Tibial artery (tissue), 4 donors: Measurements from ENCODE around the gene GIPC2.
"Not testable (repeated sequence)": the region's sequence is repeated elsewhere in the genome, so short reads cannot be mapped to it uniquely, and the experiment has no call there.

ENCODE experiments used
- DNase-seq, 2 donors: peaks; one replicate each; pipeline ENCODE4 v3.0.0-alpha.2; 2019
- H3K27ac ChIP-seq, 2 donors: fragments of 200-600 bp; sonication (generic) in 1 of 2; 1 replicate in 1 of 2; 2 replicates in 1 of 2; pipeline ENCODE4 v1.5.1; 2018 to 2019; ENCODE audit warnings: mild to moderate bottlenecking in 1 of 2
- H3K27me3 ChIP-seq, 2 donors: fragments of 200-600 bp; sonication (generic) in 1 of 2; one replicate each; pipeline versions ENCODE4 v1.5.1 to v1.6.0; 2016 to 2019
- H3K36me3 ChIP-seq, 3 donors: fragments of 200-600 bp; sonication (generic) in 2 of 3; one replicate each; pipeline ENCODE4 v1.5.1; 2016 to 2019; ENCODE audit warnings: mild to moderate bottlenecking in 2 of 3
- H3K4me1 ChIP-seq, 4 donors: fragments of 200-600 bp; sonication (generic) in 2 of 4; 1 replicate in 3 of 4; 2 replicates in 1 of 4; pipeline ENCODE4 v1.5.1; 2016 to 2019
- H3K4me3 ChIP-seq, 2 donors: fragments of 200-600 bp; sonication (generic) in 1 of 2; 1 replicate in 1 of 2; 2 replicates in 1 of 2; pipeline ENCODE4 v1.5.1; 2018 to 2019; ENCODE audit warnings: mild to moderate bottlenecking in 2 of 2
- H3K9me3 ChIP-seq, 3 donors: fragments of 200-600 bp; sonication (generic) in 1 of 3; one replicate each; pipeline ENCODE4 v1.5.1; 2016 to 2019
- CTCF ChIP-seq, 2 experiments: fragments of 200-600 bp in 1 of 2; fragments of 450-650 bp in 1 of 2; IDR thresholded peaks; one replicate each; pipeline ENCODE4 v1.5.1; 2017 to 2019; ENCODE audit warnings: antibody characterized with exemption in 2 of 2, mild to moderate bottlenecking in 1 of 2, moderate library complexity in 1 of 2
- intact Hi-C: fragments of 100-400 bp; cut with DNase I; formaldehyde crosslinking; loops from one replicate; pipeline ENCODE4 v1.15.0; 2023; ENCODE audit warnings: low total_unique reads

The GIPC2 gene

DNA sequence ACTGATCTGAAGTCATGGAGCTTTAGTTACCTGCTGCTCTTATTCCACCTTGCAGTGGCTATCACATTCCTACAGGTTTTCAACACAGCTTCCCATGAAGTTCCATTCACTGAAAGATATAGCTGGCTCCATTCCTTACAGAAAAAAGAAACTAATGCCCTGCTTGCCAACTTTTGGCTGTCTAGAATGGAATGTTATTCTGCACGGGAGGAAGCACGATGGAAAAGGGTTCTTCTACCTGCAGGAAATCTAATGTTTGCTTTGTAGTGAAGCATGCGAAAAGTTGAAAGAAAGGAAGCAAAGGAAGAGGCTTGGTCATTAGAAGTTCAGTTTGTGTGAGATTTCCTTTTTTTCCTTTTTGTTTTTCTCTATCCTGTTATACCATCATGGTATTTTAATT, 32.6 kb downstream of the GIPC2 start:
- Histone ChIP-seq H3K4me1 (peaks cover 0 to 31% (median 7%) of the 10 kb centered on the region in 4 donors), H3K27ac (peak overlapping the region in 1 of 2 donors; percentile 37), H3K27me3 (no peaks in the 10 kb centered on the region), H3K4me3 (no peak overlapping the region), H3K9me3 (no peaks in the 10 kb centered on the region), H3K36me3 (no peaks in the 10 kb centered on the region)
- intact Hi-C loops = no loop called here
- no peak for TF ChIP-seq CTCF (IDR thresholded peaks at IDR 0.05)
- no peak for DNase-seq

DNA sequence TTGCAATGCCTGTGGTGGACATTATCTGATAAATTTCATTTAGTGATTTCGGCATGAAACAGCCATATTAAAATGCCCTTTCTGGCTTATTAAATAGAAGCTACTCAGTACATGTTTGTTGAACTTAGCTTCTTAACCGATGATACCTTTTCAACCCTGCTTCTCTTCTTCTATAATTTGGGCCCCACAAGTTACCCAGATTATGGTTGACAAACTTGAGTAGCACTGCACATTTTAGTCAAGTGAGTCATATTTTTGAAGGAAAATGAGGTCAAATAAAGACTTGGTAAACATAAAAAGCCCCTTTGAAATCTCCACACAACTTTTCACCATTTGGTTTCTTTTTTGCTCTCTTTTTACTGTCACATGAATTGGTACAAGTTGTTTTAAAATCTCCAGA, 33.8 kb downstream of the GIPC2 start:
- Histone ChIP-seq H3K4me3 (no peak overlapping the region), H3K36me3 (no peaks in the 10 kb centered on the region), H3K27ac (peak overlapping the region in 1 of 2 donors; percentile 37), H3K9me3 (no peaks in the 10 kb centered on the region), H3K4me1 (peaks cover 0 to 31% (median 7%) of the 10 kb centered on the region in 4 donors), H3K27me3 (no peaks in the 10 kb centered on the region)
- TF ChIP-seq CTCF (IDR thresholded peaks at IDR 0.05) = no peak
- DNase-seq = no peak
- intact Hi-C loops = no loop called here

- no peaks in the 10 kb centered on the region for H3K36me3 ChIP-seq
- H3K4me3 ChIP-seq = no peak overlapping the region
- no peak for DNase-seq
- peaks cover 0 to 31% (median 7%) of the 10 kb centered on the region in 4 donors for H3K4me1 ChIP-seq
- H3K27ac ChIP-seq = peak overlapping the region in 1 of 2 donors; percentile 18
- TF ChIP-seq CTCF (IDR thresholded peaks at IDR 0.05) = no peak
- intact Hi-C loops = no loop called here
- no peaks in the 10 kb centered on the region for H3K27me3 ChIP-seq
- H3K9me3 ChIP-seq = no peaks in the 10 kb centered on the region
Measured at GRCh38 chr1:78080767-78081166, 35.0 kb downstream of the GIPC2 start.

DNA sequence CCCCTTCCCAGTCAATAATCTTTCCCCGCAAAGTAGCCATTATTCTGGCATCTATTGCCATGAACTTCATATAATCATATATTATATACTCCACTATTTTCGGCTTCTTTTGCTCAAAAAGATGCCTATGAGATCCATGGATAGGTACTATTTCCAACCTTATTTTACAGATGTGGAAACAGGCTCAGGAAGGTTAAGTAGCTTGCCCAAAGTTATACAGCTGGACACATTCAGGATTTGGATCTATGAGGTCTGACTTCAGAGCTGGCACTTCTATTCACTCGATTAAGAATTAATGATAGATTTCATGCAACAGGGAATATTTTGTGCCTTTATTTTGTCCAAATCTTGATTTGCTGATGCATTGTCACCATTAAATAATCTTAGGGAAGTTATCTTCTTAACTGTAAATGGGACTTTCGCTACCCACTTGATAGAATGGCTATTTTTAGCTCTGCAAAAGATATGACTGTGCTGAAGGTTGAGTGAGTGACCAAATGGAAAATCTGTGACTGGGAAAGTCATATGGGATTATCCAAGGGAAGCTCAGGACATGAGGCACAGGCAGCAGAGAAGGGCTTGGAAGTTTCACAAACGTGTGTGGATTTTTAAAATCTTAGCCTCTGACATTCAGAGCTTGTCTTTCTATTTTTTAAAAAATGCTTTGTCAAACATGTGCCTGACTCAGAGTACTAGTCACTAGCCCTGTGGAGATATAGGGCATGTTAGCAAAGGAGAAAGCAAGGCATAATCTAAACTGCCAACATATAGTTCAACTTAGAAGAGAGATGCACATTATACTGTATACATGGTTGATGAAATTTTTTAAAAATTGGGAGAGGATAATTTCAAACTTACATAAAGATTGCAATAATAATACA, 36.5 kb downstream of the GIPC2 start:
- no peak for TF ChIP-seq CTCF (IDR thresholded peaks at IDR 0.05)
- no peak overlapping the region for H3K4me3 ChIP-seq
- H3K9me3 ChIP-seq = peaks cover 0 to 9% (median 5%) of the 10 kb centered on the region in 3 donors
- peaks cover 0 to 31% (median 7%) of the 10 kb centered on the region in 4 donors for H3K4me1 ChIP-seq
- intact Hi-C loops = no loop called here
- DNase-seq = no peak
- H3K27ac ChIP-seq = peak overlapping the region in 1 of 2 donors; percentile 41
- H3K27me3 ChIP-seq = no peaks in the 10 kb centered on the region
- no peaks in the 10 kb centered on the region for H3K36me3 ChIP-seq

GRCh38 chr1:78084639-78085038, 38.9 kb downstream of the GIPC2 start:
- H3K27me3 ChIP-seq, intact Hi-C loops: not testable (repeated sequence)

GRCh38 chr1:78086697-78087096, 40.9 kb downstream of the GIPC2 start:
- H3K27me3 ChIP-seq = no peaks in the 10 kb centered on the region
- H3K36me3 ChIP-seq = no peaks in the 10 kb centered on the region
- peaks cover 0 to 12% (median 5%) of the 10 kb centered on the region in 3 donors for H3K9me3 ChIP-seq
- H3K4me3 ChIP-seq = no peak overlapping the region
- DNase-seq = no peak
- TF ChIP-seq CTCF (IDR thresholded peaks at IDR 0.05) = no peak
- H3K4me1 ChIP-seq = peaks cover 0 to 8% (median 3%) of the 10 kb centered on the region in 4 donors
- H3K27ac ChIP-seq = no peak overlapping the region
- intact Hi-C loops = no loop called here

More at GRCh38 chr1:78084639-78085038, 38.9 kb downstream of the GIPC2 start:
- peaks cover 0 to 12% (median 5%) of the 10 kb centered on the region in 3 donors for H3K9me3 ChIP-seq
- H3K36me3 ChIP-seq, DNase-seq, H3K4me3 ChIP-seq, H3K27ac ChIP-seq: not testable (repeated sequence)
- peaks cover 0 to 17% (median 3%) of the 10 kb centered on the region in 4 donors for H3K4me1 ChIP-seq
